HUES64 (cell line): ENCODE measurements around the gene COL9A3.

Experiments
- H3K27ac ChIP-seq: 2 replicates; pipeline ENCODE4 v1.7.0; 2013; ENCODE audit warnings: low read depth, low read length, inconsistent platforms
- H3K27me3 ChIP-seq: 2 replicates; pipeline ENCODE4 v1.6.1; 2013; ENCODE audit warnings: mild to moderate bottlenecking, low read length; ENCODE audit not compliant: insufficient read depth
- H3K36me3 ChIP-seq: 2 replicates; pipeline ENCODE4 v1.6.1; 2013; ENCODE audit warnings: mild to moderate bottlenecking, low read length; ENCODE audit not compliant: insufficient read depth
- H3K4me1 ChIP-seq: 2 replicates; pipeline ENCODE4 v1.6.1; 2013; ENCODE audit warnings: mild to moderate bottlenecking, low read length, moderate library complexity; ENCODE audit not compliant: insufficient read depth
- H3K4me3 ChIP-seq: 2 replicates; pipeline ENCODE4 v1.5.1; 2013; ENCODE audit warnings: mild to moderate bottlenecking, low read length, moderate library complexity
- H3K9ac ChIP-seq: 2 replicates; pipeline ENCODE4 v1.6.1; 2013; ENCODE audit warnings: mild to moderate bottlenecking, low read depth, low read length
- H3K9me3 ChIP-seq: 2 replicates; pipeline ENCODE4 v1.6.1; 2013; ENCODE audit warnings: low read depth, low read length; ENCODE audit not compliant: insufficient read depth
- WGBS: fragments of 150-250, 120-280 bp; methylation state at CpG from one replicate; pipeline ENCODE4 v1.1.7; 2013; ENCODE audit warnings: missing lambda C conversion rate; 5-methylcytosine and 5-hydroxymethylcytosine counted together

Gene COL9A3

DNA sequence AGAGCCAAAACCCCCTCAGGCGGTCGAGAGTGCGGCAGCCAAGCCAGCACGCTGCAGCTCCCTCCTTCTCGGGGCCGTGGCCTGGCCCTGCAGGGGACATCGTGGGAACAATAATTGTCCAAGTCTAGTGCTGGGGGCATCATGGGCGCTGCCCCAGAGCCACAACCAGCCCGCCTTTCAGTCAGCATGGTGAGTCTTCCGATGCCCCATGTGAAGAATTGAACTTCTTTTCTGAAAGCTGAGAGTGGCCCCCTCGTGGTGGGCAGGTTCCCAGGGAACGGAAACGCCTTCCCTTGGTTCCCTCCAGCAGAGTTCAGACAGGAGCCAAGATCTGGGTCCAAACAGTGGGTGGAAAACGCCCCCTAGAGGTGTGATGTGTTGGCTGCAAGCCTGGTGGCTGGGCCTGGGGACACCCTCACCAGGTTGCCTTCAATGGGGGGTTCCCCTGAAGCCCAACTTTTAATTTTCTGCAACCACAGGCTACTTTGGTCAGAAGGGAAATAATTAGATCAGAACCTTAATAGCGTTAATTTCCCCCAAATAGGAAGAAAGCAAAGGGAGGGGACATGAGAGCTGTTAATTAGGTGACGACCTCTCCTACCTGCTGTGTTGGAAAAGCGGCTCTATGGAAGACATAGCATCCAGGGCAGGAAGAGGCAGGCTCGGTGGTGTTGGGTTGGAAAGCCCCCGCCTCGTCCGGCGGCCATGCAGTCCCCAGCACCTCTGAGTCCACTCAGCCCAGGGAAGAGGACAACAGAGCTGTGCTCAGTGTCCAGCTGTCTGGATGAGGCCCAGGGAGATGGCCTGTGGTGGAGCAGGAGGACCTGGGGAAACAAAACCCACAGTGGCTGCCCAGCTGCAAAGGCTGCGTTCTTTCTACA is 25.3 kb upstream of the COL9A3 start:
- peaks cover 5% of the 10 kb centered on the region; the same call in 1 of the 2 replicates for H3K4me1 ChIP-seq
- no peaks in the 10 kb centered on the region for H3K36me3 ChIP-seq
- no peak overlapping the region for H3K27ac ChIP-seq
- no peaks in the 10 kb centered on the region for H3K9me3 ChIP-seq
- peak overlapping the region; percentile 47 for H3K4me3 ChIP-seq
- WGBS = 31% methylated on average over 22 of the region's 23 CpGs
- H3K27me3 ChIP-seq = peaks cover 18% of the 10 kb centered on the region
- no peak overlapping the region for H3K9ac ChIP-seq

GRCh38 chr20:62792182-62792939 is 24.5 kb upstream of the COL9A3 start:
- H3K4me1 ChIP-seq = peaks cover 5% of the 10 kb centered on the region; the same call in 1 of the 2 replicates
- peaks cover 18% of the 10 kb centered on the region for H3K27me3 ChIP-seq
- peaks cover under 1% of the 10 kb centered on the region; the same call in 1 of the 2 replicates for H3K36me3 ChIP-seq
- no peak overlapping the region for H3K4me3 ChIP-seq
- H3K27ac ChIP-seq = no peak overlapping the region
- H3K9me3 ChIP-seq = no peaks in the 10 kb centered on the region
- H3K9ac ChIP-seq = no peak overlapping the region
- 87% methylated on average over 9 of the region's 9 CpGs for WGBS

DNA sequence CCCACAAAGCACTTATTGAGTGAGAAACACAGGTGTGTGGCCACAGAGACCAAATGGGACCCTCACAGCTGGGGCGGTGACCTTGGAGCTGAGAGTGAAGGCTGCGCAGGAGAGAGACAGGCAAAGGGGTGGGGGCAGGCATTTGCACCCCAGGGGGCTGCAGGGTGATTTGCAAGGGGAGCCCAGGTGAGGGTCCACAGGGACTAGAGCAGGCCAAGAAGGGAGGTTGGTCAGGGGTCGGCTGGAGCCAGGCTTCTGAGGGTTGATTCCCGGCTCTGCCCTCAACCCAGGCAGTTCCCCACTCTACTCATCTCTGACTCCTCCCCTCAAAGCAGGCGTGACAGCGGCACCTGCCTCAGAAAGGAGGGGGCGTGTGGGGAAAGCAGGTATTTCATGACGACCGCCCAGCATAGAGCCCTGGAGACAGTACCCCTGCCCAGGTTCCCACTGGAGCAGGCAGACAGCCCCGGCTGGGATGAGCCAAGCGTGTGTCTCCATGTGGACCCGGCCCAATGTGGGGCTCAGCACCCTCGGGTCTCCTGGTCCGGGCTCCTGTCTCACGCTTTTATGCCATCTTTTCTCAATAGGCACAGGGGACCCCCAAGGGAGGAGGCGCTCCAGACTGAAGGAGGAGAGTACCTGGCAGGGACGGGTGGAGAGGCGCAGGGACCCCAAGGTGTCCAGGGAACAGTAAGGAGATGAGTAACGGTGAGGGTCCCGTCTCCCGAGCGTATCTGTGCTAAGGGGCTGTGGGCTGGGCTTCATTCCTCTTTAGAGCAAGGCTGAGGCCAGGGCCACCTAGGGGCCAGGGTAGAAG is 23.7 kb upstream of the COL9A3 start:
- Histone ChIP-seq H3K36me3 (peaks cover 7% of the 10 kb centered on the region; the same call in 1 of the 2 replicates), H3K9ac (no peak overlapping the region), H3K4me1 (peaks cover 5% of the 10 kb centered on the region; the same call in 1 of the 2 replicates), H3K27me3 (peaks cover 18% of the 10 kb centered on the region), H3K9me3 (no peaks in the 10 kb centered on the region), H3K27ac (no peak overlapping the region), H3K4me3 (no peak overlapping the region)
- 81% methylated on average over 21 of the region's 22 CpGs for WGBS

- Histone ChIP-seq H3K27me3 (peaks cover 18% of the 10 kb centered on the region), H3K4me1 (peaks cover 5% of the 10 kb centered on the region; the same call in 1 of the 2 replicates), H3K9ac (no peak overlapping the region), H3K36me3 (peaks cover 11% of the 10 kb centered on the region; the same call in 1 of the 2 replicates), H3K27ac (no peak overlapping the region), H3K4me3 (peak overlapping the region; percentile 30), H3K9me3 (no peaks in the 10 kb centered on the region)
- WGBS = 69% methylated on average over 7 of the region's 7 CpGs
Observed at GRCh38 chr20:62793757-62794006, 23.2 kb upstream of the COL9A3 start.

DNA sequence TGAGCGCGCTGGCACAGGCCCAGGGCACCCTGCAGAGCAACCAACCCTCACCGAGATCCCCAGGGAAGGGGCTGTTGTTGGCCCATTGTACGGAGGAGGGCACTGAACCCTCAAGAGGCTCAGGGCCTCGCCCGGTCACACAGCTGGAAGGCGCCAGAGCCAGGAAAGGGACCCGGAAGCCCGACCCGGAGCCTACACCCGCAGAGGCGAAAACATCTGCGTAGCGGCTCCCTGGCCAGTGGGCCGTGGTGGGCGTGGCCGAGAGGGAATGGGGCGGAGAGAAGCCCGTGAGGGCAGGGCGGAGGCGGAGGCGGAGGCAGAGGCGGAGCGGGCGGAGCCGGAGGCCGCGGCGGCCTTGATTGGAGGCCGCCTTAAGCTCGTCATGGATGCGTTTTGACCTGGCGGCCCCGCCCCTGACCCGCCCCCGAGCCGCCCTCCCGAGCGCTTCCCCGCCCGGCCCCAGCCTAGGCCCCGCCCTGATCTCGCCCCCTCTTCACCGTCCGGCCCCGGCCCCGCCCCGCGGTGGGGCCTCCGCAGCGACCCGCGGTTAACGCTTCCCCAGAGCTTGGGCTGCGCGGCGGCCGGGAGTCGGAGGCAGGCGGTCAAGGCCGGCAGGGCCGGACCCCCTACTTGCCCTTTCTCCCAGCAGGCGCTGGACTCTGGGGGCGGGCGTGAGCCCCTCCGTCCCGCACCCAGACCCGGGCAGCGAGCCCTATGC is 22.7 kb upstream of the COL9A3 start:
- no peak overlapping the region for H3K9ac ChIP-seq
- 4% methylated on average over 69 of the region's 69 CpGs for WGBS
- H3K9me3 ChIP-seq = no peaks in the 10 kb centered on the region
- peak overlapping the region; percentile 25; the same call in 1 of the 2 replicates for H3K27ac ChIP-seq
- peaks cover 16% of the 10 kb centered on the region for H3K36me3 ChIP-seq
- peaks cover 18% of the 10 kb centered on the region for H3K27me3 ChIP-seq
- peak overlapping the region; percentile 63 for H3K4me3 ChIP-seq
- H3K4me1 ChIP-seq = peaks cover 5% of the 10 kb centered on the region; the same call in 1 of the 2 replicates

GRCh38 chr20:62795023-62795761 is 21.7 kb upstream of the COL9A3 start:
- Histone ChIP-seq H3K4me3 (peak overlapping the region; percentile 63), H3K9me3 (no peaks in the 10 kb centered on the region), H3K36me3 (peaks cover 26% of the 10 kb centered on the region), H3K27me3 (peaks cover 18% of the 10 kb centered on the region), H3K4me1 (peaks cover 5% of the 10 kb centered on the region; the same call in 1 of the 2 replicates), H3K9ac (peak overlapping the region; percentile 47), H3K27ac (no peak overlapping the region)
- 1% methylated on average over 68 of the region's 68 CpGs for WGBS

- peaks cover 5% of the 10 kb centered on the region; the same call in 1 of the 2 replicates for H3K4me1 ChIP-seq
- H3K4me3 ChIP-seq = peak overlapping the region; percentile 63
- H3K9me3 ChIP-seq = no peaks in the 10 kb centered on the region
- no peak overlapping the region; the same call in 1 of the 2 replicates for H3K27ac ChIP-seq
- WGBS = 34% methylated on average over 29 of the region's 53 CpGs
- H3K9ac ChIP-seq = 0 out of 2 replicates have a peak overlapping the region, but pooled peaks have one; percentile 45
- H3K27me3 ChIP-seq = peaks cover 18% of the 10 kb centered on the region
- H3K36me3 ChIP-seq = peaks cover 34% of the 10 kb centered on the region
Observed at GRCh38 chr20:62796699-62797491, 20.0 kb upstream of the COL9A3 start.

DNA sequence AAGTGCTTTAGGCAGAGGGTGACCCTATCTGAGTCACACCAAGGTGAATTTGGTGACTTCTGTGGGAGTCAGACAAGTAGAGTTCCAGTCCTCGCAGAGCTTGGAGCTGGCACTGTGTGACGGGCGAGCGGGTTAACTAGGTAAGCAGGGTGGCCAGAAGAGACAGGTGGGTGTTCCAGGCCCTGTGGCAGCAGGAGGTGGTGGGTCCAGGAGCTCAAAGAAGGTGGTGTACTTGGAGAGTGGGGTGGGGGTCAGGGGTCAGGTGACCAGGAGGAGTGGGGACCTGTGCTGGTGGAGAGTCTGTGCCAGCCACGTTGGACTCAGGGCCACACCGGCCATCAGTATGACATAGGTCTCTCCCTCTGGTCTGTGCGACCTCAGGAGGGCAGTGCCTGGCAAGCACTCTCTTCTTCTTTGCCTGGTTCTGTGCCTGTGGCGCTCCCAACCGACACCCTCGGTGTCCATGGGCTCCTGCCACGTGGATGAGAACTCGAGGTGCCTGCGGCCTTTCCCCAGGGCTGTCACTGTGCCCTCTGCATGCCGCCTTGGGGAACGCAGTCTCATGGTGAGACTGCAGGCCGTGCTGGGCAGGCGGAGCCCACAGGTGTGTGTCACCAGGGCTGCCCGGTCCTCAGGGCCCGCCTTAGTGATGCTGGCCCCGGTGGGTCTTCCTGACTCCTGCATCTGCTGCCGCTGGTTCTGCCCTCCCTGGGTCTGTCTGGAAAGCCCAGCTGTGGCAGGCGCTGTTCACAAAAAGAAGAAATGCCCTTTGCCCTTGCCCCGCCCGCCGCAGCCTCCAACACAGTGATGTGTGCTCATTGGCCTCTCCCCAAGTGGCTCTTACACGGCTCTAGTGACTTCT is 18.9 kb upstream of the COL9A3 start:
- Histone ChIP-seq H3K4me3 (no peak overlapping the region), H3K36me3 (peaks cover 34% of the 10 kb centered on the region), H3K4me1 (peaks cover 5% of the 10 kb centered on the region; the same call in 1 of the 2 replicates), H3K27me3 (peaks cover 18% of the 10 kb centered on the region), H3K9me3 (no peaks in the 10 kb centered on the region), H3K27ac (no peak overlapping the region), H3K9ac (no peak overlapping the region)
- 92% methylated on average over 26 of the region's 26 CpGs for WGBS

- 94% methylated on average over 8 of the region's 8 CpGs for WGBS
Observed at GRCh38 chr20:62799036-62799435, 17.8 kb upstream of the COL9A3 start.

More at GRCh38 chr20:62799036-62799435, 17.8 kb upstream of the COL9A3 start:
- Histone ChIP-seq H3K27me3 (peaks cover 21% of the 10 kb centered on the region), H3K4me3 (no peak overlapping the region), H3K9me3 (no peaks in the 10 kb centered on the region), H3K9ac (no peak overlapping the region), H3K4me1 (no peaks in the 10 kb centered on the region), H3K36me3 (peaks cover 34% of the 10 kb centered on the region), H3K27ac (no peak overlapping the region)
